Endothelial cell of hepatic sinusoid (primary cell): ENCODE measurements around the gene ZMYM4.
"Not testable (repeated sequence)": the region's sequence is repeated elsewhere in the genome, so short reads cannot be mapped to it uniquely, and the experiment has no call there.

Experiments
- in situ Hi-C: cut with HindIII; loops from 2 replicates; pipeline ENCODE4 v1.10.0; 2017; ENCODE audit warnings: low sequenced_read_pairs

The ZMYM4 gene

DNA sequence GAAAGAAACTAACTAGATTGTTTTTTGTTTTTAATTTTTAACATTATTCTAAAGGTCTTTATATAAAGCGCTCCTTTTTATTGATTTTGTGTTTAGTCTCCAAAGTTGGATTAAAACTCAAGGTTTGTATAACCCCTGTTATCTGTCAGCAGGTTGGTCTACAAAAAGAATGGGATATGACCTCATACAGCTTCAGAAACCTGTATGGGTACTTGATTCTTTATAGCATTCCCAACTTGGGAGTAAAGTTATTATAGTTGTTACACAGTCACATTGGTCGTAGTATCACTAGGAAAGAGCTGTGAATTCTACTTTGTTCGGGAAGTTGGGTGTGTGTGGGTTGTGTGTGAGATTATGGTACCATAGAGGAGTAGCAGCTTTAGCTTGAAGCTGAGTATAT lies 52.4 kb downstream of the ZMYM4 start:
- in situ Hi-C loops, result no loop called here

DNA sequence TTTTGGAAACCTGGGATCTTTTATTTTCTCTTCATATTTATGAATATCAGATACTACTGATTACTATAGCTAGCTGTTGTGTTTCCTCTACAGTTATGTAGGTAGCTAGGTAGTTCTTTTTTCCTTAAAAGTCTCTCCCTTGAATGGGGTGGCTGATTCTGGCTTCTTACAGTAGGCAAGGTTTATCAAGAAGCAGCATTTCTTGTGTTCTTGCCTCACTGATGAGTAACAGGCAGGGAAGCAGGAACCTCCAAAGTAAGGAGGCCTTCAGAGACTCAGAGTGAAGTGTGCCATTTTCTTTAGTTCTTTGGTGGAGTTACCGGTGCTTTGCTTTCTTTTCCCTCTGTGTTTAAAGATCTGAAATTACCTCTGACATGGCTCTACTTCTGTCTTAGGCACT lies 56.0 kb downstream of the ZMYM4 start:
- in situ Hi-C loops, result no loop called here

GRCh38 chr1:35326246-35326866 lies 57.8 kb downstream of the ZMYM4 start:
- in situ Hi-C loops, result no loop called here

DNA sequence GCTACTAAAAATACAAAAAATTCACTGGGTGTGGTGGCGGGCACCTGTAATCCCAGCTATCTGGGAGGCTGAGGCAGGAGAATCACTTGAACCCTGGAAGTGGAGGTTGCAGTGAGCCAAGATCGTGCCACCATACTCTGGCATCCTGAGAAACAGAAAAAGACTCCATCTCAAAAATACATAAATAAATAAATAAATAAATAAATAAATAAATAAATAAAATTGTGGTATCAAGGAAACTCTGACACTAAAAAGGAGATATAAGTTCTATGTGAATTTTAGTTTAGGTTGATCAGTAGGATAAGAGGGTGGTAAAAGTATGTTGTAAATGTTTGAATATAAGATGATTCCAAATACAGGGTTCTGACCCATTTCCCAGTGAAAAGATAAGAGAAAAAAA lies 63.1 kb downstream of the ZMYM4 start:
- in situ Hi-C loops, result not testable (repeated sequence)

- in situ Hi-C loops, result no loop called here
These were observed 66.0 kb downstream of the ZMYM4 start for GRCh38 chr1:35334485-35334884.

- in situ Hi-C loops, result no loop called here
These were observed 72.0 kb downstream of the ZMYM4 start for GRCh38 chr1:35340519-35340918.

DNA sequence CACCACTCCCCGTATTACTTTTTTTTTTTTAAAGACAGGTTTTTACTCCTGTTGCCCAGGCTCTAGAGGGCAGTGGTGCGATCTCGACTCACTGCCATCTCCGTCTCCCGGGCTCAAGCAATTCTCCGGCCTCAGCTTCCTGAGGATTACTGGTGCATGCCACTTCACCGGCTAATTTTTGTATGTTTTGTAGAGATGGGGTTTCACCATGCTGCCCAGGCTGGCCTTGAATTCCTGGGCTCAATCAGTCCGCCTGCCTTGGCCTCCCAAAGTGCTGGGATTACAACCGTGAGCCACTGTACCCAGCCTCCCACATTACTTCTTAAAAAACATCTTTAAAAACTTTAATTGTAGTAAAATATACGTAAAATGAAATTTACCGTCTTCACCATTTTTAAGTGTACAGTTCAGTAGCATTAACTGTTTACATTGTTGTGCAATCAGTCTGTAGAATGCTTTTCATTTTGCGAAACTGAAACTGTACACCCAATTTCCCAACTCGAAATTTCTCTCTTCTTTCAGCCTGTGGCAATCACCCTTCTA lies 77.0 kb downstream of the ZMYM4 start:
- in situ Hi-C loops, result no loop called here

GRCh38 chr1:35350872-35351271 lies 82.4 kb downstream of the ZMYM4 start:
- in situ Hi-C loops, result no loop called here

GRCh38 chr1:35359995-35360394 lies 91.5 kb downstream of the ZMYM4 start:
- in situ Hi-C loops, result no loop called here

- in situ Hi-C loops, result no loop called here
These were observed 93.1 kb downstream of the ZMYM4 start for GRCh38 chr1:35361638-35362037.

- in situ Hi-C loops, result no loop called here
These were observed 96.2 kb downstream of the ZMYM4 start for GRCh38 chr1:35364741-35365140.

- in situ Hi-C loops, result no loop called here
These were observed 99.4 kb downstream of the ZMYM4 start for GRCh38 chr1:35367914-35368313.

DNA sequence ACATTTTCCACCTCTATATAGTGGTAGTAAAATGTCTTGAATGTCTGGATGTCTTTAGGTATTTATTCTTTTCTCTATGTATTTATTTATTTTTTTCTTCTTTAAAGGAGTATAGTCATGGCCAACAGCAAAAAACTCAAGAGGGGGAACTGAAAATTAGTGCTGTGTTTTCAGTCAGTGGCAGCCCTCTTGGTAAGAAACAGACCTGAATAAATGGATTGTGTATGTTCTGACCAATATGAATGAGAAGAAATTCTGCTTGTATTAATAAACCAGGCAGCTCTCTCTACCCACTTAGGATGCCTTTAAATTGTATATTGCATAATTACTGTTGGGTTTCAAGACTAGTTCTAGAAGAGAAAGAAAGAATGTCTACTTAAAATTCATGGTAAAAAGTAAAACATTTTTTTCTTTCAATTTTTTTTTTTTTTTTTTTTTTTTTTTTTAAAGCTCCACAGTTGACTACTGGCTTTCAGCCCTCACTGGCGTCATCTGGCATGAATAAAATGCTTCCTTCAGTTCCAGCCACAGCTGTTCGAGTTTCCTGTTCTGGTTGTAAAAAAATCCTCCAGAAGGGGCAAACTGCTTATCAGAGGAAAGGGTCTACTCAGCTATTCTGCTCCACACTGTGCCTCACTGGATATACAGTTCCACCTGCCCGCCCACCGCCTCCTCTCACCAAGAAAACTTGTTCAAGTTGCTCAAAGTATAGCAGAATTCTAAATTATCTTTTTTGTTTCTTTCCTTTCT lies 101.6 kb downstream of the ZMYM4 start:
- in situ Hi-C loops, result no loop called here

DNA sequence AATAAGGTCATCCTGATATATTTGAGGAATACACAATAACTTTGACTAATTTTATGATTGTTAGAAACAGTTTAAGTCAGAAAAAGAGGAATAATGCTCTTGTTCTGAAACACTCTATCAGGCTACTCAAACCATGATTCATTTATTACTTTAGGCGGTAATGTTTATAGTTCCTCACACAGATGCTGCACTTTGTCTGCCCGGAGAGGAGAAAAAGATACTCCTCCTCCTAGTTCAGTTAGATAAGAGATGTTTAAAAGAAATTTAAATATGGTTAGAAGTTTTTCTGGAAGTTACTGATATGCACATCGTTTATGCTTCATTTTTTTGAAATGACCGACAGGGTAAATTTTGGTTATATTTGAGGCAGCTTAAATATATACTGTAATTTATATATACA lies 103.0 kb downstream of the ZMYM4 start:
- in situ Hi-C loops, result no loop called here

DNA sequence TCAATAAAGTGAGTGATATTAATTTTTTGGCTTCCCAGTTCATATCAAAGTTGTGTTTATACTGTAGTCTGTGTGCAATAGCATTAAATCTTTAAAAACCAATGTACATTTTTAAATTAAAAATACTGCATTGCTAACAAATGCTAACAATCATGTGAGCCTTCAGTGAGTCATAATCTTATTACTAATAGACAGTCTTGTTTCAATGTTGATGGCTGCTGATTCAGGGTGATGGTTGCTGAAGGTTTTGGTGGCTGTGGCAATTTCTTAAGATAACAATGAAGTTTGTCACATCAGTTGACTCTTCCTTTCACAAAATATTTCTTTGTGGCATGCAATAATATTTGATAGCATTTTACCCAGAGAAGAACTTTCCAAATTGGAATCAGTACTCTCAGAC lies 109.0 kb downstream of the ZMYM4 start:
- in situ Hi-C loops, result no loop called here

DNA sequence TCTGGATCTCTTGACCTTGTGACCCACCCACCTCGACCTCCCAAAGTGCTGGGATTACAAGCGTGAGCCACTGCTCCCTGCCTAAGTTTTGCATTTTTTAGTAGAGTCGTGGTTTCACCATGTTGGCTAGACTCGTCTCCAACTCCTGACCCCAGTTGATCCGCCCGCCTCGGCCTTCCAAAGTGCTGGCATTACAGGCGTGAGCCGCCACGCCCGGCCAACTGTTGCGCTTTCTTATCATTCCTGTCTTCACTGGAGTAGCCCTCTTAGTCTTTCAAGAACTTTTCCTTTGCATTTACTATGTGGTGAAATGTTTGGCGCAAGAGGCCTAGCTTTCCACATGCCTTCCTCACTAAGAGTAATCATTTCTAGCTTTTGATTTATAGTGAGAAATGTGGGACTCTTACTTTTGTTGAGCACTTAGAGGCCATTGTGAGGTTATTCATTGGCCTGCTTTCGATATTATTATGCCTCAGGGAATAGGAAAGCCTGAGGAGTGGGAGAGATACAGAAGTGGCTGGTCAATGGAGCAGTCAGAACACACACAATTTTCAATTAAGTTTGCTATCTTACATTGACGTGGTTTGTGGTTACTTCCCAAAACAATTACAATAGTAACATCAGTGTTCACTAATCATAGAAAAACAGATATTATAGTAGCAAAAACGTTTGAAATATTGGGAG lies 111.0 kb downstream of the ZMYM4 start:
- in situ Hi-C loops, result no loop called here

- in situ Hi-C loops, result not testable (repeated sequence)
These were observed 111.6 kb downstream of the ZMYM4 start for GRCh38 chr1:35380111-35380510.

- in situ Hi-C loops, result no loop called here
These were observed 113.6 kb downstream of the ZMYM4 start for GRCh38 chr1:35382107-35382506.

DNA sequence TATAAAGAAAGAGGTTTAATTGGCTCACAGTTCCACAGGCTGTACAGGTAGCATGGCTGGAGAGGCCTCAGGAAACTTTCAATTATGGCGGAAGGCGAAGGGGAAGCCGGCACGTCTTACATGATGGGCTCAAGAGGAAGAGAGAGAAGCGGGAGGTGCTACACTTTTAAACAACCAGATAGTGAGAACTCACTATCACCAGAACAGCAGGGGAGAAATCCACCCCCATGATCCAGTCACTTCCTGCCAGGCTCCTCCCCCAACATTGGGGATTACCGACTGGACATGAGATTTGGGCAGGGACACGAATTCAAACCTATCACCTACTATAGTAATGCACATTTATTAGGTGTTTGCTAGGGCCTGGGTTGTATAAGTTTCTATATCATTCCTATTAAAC lies 117.8 kb downstream of the ZMYM4 start:
- in situ Hi-C loops, result no loop called here

- in situ Hi-C loops, result no loop called here
These were observed 118.5 kb downstream of the ZMYM4 start for GRCh38 chr1:35386959-35387358.

DNA sequence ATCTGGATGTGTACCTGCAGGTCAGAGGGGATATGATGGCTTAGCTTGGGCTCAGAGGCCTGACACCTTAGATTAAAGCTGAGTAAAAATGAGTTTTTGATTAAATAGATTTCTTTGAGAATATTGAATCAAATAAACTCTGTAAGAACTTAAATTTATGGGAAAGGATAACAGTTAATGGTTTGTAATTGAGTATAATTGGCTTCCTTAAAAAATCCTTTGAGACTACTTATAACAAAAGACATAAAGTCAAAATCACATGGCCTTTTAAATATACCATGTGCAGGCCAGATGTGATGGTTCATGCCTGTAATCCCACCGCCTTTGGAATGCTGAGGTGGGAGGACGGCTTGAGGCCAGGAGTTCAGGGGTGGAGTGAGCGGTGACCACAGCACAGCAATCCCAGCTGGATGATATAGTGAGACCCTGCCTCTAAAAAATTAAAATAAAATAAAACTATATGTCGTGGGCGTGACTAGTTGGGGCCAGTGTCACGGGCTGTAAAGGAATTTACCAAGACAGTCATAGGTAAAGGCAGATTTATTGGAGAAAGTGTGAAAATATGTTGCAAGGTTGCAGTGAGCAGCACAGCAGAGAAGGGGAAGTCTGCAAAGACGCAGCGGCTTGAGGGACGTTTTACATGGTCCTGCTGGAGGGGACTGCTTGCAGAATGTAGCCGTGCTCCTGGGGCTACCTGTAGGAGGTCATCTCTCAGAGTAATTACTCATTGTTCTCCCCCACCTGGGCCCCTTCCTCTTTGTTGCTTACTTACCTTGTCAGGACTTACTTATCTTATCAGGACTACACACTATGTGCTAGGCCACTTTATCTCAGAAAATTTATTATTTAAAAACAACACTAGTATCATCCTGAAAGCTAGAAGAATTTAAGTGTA lies 122.3 kb downstream of the ZMYM4 start:
- in situ Hi-C loops, result no loop called here
